Prostate gland (tissue), 2 donors: ENCODE results near the gene GALNT15.

ENCODE experiments used
- CTCF ChIP-seq, 4 experiments: fragments of 200-600 bp in 2 of 4; fragments of 450-650 bp in 2 of 4; sonication (generic) in 2 of 4; IDR thresholded peaks; 1 replicate in 3 of 4; 2 replicates in 1 of 4; pipeline ENCODE4 v1.5.1; 2016 to 2019; ENCODE audit warnings: antibody characterized with exemption in 4 of 4, mild to moderate bottlenecking in 2 of 4, moderate library complexity in 2 of 4
- POLR2A ChIP-seq: fragments of 450-650 bp; IDR thresholded peaks from one replicate; pipeline ENCODE4 v1.6.1; 2016; ENCODE audit warnings: antibody characterized with exemption, mild to moderate bottlenecking

- no peak for TF ChIP-seq CTCF (IDR thresholded peaks at IDR 0.05)
- no peak for TF ChIP-seq POLR2A
Measured at GRCh38 chr3:16145176-16145575, 29.3 kb upstream of the GALNT15 start.
